HG02759 (cell line): ENCODE measurements around the gene ARID1B.

Experiments
- ATAC-seq: cut with Tn5 transposase; IDR thresholded peaks from one replicate; pipeline ENCODE4 v1.9.1; 2021; ENCODE audit warnings: mild to moderate bottlenecking, moderate library complexity; ENCODE audit not compliant: unreplicated experiment

The ARID1B gene

DNA sequence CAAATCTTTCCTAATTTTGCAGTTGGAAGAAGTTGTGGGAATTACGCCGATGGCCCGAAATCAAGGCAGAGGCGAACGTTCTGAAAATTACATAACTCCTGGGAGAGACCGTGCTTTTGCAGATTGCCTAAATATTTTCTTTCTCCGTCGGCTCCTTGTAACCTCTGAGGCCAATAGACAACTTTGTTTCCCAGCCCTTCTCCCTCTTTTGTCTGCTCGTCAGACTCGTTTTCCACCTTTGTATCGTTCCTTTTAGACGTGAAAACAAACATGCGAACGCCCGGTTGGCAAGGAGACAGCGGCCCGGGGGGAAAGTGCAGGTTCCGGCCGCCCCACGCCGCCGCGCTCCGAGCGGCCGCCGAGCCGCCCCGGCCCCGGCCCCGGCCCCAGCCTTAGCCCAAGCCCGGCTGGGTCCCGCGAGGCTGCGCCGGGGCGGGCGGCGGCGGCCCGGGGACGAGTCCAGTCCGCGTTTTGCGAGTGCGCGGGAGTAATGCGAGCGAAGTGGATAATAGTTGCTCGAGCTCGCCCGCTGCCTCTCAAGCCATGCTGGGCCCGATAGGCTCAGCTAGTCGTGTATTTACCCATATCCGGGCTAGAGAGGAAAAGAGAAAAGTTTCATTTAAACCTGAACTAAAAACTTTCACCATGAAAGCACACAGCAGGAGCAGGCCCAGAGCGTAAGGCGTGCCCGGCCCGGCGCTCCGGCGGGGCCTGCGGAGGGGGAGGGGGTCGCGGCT, at the start of gene ARID1B:
ARID1B (plus strand) TSS at position 539 of the 737 bp plus-strand sequence. CDS start 303 bp downstream, outside the sequence.
- ATAC-seq = peak; percentile 48

GRCh38 chr6:156727715-156728385, 49.3 kb upstream of the ARID1B start:
- no peak for ATAC-seq

- peak; percentile 66 for ATAC-seq
These were observed 47.9 kb upstream of the ARID1B start for GRCh38 chr6:156729248-156729647.

GRCh38 chr6:156731396-156731795, 45.8 kb upstream of the ARID1B start:
- no peak for ATAC-seq

- no peak for ATAC-seq
These were observed 41.4 kb upstream of the ARID1B start for GRCh38 chr6:156735751-156736150.

DNA sequence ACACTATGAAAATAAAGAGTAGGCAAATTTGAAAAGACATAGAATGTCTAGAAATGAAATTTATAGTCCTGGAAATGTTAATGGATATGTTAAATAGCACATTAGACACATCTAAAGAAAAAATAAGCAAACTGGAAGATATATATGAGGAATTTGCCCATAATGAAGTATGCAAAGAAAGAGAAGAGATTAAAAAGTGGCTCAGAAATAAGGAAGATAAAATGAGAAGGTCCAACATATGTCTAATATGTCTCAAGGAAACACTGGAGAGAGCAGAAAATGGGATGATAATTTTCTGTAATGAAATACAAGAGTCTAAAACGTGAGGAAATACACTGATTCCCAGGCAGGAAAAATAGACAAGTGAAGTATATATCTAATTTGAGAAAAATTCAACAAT, 36.6 kb upstream of the ARID1B start:
- ATAC-seq = no peak

GRCh38 chr6:156741287-156742073, 35.7 kb upstream of the ARID1B start:
- no peak for ATAC-seq

DNA sequence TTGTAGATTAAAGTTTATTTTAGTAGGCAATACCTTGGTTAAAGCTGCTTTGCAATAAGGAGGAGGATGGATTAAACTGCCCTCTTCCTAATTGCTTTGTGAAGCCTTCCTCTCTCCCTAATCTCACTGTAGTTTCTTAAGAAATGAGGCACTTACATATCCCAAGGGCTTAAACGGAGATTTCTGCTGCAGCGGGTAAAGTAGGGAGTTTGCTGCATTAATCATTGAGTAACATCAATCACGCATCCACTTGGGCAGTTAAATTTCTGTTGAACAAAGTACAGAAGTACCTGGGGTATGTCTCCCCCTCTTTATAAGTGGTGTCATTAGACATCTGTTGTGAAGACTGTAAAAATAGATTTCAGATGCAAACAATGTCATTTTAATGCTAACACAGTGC, 29.5 kb upstream of the ARID1B start:
- no peak for ATAC-seq

DNA sequence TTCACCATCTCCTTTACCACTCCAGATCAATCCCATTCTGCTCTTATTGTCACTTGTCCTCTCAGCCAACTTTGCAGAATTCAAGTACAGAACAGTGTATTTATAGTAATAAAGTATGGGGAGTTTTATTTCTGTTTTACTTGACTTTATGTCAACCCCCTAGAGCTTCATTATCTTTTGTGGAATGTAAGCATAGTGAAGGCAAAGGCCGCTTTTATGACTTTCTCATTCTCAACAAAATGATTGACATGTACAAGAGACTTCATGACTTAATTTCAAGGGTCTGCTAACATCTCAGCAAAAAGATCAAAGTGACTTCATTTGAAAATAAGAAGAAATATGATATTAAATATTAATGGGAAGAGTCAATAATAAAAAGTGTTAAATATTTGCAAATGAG, 28.7 kb upstream of the ARID1B start:
- no peak for ATAC-seq

GRCh38 chr6:156752666-156753301, 24.4 kb upstream of the ARID1B start:
- peak; percentile 73 for ATAC-seq

- ATAC-seq = no peak
These were observed 20.3 kb upstream of the ARID1B start for GRCh38 chr6:156756630-156757610.

DNA sequence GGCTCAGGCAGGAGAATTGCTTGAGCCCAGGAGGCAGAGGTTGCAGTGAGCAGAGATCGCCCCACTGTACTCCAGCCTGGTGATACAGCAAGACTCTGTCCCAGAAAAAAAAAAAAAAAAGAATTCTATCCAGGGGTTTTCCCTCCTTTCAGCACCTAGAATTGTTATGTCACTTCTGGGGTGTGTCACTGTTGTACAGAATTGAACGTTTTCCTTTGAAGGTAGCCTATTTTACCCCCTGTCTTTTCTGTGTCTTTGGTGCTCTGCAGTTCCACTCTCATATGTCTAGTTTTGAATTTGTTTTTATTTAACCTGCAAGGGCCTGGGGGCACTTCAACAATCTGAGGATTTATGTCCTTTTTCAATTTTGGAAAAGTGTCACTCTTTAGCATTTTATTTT, 19.3 kb upstream of the ARID1B start:
- no peak for ATAC-seq

- no peak for ATAC-seq
These were observed 16.8 kb upstream of the ARID1B start for GRCh38 chr6:156760377-156760776.

DNA sequence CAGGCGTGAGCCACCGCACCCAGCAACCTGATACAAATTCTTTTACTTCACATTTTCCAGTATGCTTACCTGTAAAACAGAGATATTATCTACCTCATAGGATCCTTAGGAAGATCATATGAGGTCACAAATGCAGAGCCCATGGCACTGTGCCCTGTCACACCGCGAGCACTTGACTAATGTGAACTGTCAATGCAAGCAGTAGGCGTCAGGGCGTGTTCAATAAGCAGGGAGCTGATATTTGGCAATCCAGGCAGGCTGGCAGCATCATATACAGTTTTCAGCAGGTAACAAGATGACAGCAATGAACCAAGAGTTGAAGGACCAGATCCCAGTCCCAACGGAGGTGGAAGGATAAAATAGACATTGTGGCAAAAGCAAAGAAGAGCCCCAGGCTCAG, 14.6 kb upstream of the ARID1B start:
- ATAC-seq = no peak

DNA sequence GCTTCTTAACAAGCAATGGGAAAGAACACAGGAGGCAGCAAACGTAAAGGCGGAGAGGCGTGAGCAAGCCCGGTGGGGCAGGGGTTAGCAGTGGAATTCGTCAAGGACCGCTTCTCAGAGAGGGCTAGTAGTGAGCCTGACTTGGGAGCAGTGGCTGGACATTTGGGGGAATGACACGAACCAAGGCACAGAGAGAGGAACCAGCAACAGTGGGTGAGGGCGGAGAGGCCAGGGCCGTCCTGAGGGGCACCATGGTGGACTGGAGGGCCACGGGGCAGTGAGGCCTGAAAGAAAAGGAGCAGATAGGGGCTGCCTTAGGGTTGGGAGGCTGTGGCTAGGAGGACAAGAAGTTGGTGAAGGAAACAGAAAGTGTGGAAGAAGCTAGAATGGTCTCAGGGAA, 12.1 kb upstream of the ARID1B start:
- ATAC-seq = no peak

GRCh38 chr6:156767603-156768467, 9.3 kb upstream of the ARID1B start:
- peak; percentile 91 for ATAC-seq

- no peak for ATAC-seq
These were observed 6.1 kb upstream of the ARID1B start for GRCh38 chr6:156771047-156771446.

DNA sequence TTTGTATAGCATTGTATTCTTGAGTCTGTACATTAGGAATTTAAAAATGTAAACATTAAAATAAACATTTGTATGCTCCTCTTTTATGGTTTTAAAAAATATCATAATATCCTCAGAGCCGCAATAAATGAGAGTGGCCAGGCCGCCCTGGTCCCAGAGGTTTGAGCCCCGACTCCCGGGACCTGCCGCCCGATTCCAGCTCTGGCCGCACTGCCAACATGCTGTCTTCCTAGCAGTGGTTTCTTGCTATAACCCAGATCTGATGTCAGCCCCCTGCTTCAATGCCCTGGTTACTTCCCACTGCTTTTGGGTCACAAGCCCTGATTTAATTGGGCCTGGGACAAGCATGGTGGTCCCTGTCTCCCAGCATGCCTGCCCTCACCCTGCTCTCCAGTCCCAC, 5.4 kb upstream of the ARID1B start:
- no peak for ATAC-seq

- no peak for ATAC-seq
These were observed 3.7 kb upstream of the ARID1B start for GRCh38 chr6:156773476-156773875.
